Colonic mucosa (tissue), 4 donors: Measurements from ENCODE around the gene TCL1A. TPM values are rescaled to one million over a fixed set of nuclear protein-coding genes. Genes with fewer than 3 reads are reported as not detected.
"Not testable (repeated sequence)": the region's sequence is repeated elsewhere in the genome, so short reads cannot be mapped to it uniquely, and the experiment has no call there.

Experiments
- DNase-seq: peaks from one replicate; pipeline ENCODE4 v3.0.0-alpha.2; 2020
- H3K27ac ChIP-seq: fragments of 200-600 bp; one replicate; pipeline ENCODE4 v1.8.0; 2021
- H3K27me3 ChIP-seq: fragments of 200-600 bp; one replicate; pipeline ENCODE4 v1.8.0; 2021
- H3K36me3 ChIP-seq: fragments of 200-600 bp; one replicate; pipeline ENCODE4 v1.8.0; 2021
- H3K4me1 ChIP-seq: fragments of 200-600 bp; one replicate; pipeline ENCODE4 v1.8.0; 2021; ENCODE audit warnings: mild to moderate bottlenecking
- H3K4me3 ChIP-seq: fragments of 200-600 bp; one replicate; pipeline ENCODE4 v1.8.0; 2021
- H3K9ac ChIP-seq, 2 donors: one replicate each; pipeline ENCODE4 v1.7.0; 2013; ENCODE audit warnings: control low read depth in 2 of 2, low read depth in 2 of 2, low read length in 2 of 2
- H3K9me3 ChIP-seq: fragments of 200-600 bp; one replicate; pipeline ENCODE4 v1.8.0; 2021
- CTCF ChIP-seq: fragments of 200-600 bp; IDR thresholded peaks from one replicate; pipeline ENCODE4 v1.8.0; 2022; ENCODE audit warnings: antibody characterized with exemption, mild to moderate bottlenecking
- intact Hi-C: fragments of 100-400 bp; cut with DNase I; formaldehyde crosslinking; loops from one replicate; pipeline ENCODE4 v1.14.1; 2022
- total RNA-seq, 2 donors: library from RNA; stranded (reverse); fragmentation: NEBNext Ultra II Directional in 1 of 2; extraction: Animal tissue kit (Norgen Biotek cat#: 25700) in 1 of 2; gene quantifications; one replicate each; pipeline ENCODE4 v1.2.1, GENCODE V29; 2021
- donor health status: healthy.
- donor health status: DM: no; HTN: no; CAD: no.
- donor health status: DM: no; HTN: no; CAD: no.

Gene TCL1A
- total RNA-seq, 2 donors from 2014 or later = 0.57 TPM; not detected in 1

- intact Hi-C loops = no loop called here
- DNase-seq = no peak
- no peak overlapping the region for H3K9ac ChIP-seq
- no peaks in the 10 kb centered on the region for H3K36me3 ChIP-seq
- no peaks in the 10 kb centered on the region for H3K9me3 ChIP-seq
- no peak overlapping the region for H3K27ac ChIP-seq
- H3K4me1 ChIP-seq = no peaks in the 10 kb centered on the region
- H3K27me3 ChIP-seq = no peaks in the 10 kb centered on the region
- no peak overlapping the region for H3K4me3 ChIP-seq
- no peak for TF ChIP-seq CTCF
These were observed 16.2 kb upstream of the TCL1A start for GRCh38 chr14:95730126-95730525.

- DNase-seq, H3K9me3 ChIP-seq, H3K27ac ChIP-seq, H3K9ac ChIP-seq, H3K4me1 ChIP-seq, intact Hi-C loops, H3K36me3 ChIP-seq, H3K27me3 ChIP-seq, H3K4me3 ChIP-seq: not testable (repeated sequence)
These were observed 15.6 kb upstream of the TCL1A start for GRCh38 chr14:95729402-95730028.

GRCh38 chr14:95727056-95727700 lies 13.3 kb upstream of the TCL1A start:
- Histone ChIP-seq H3K9me3 (no peaks in the 10 kb centered on the region), H3K9ac (no peak overlapping the region), H3K4me3 (no peak overlapping the region), H3K27me3 (no peaks in the 10 kb centered on the region), H3K36me3 (no peaks in the 10 kb centered on the region), H3K4me1 (no peaks in the 10 kb centered on the region), H3K27ac (no peak overlapping the region)
- no peak for TF ChIP-seq CTCF
- intact Hi-C loops = no loop called here
- no peak for DNase-seq

GRCh38 chr14:95725685-95726336 lies 11.9 kb upstream of the TCL1A start:
- no peak for TF ChIP-seq CTCF
- intact Hi-C loops = no loop called here
- H3K27me3 ChIP-seq = no peaks in the 10 kb centered on the region
- DNase-seq = no peak
- no peak overlapping the region for H3K4me3 ChIP-seq
- no peaks in the 10 kb centered on the region for H3K4me1 ChIP-seq
- no peaks in the 10 kb centered on the region for H3K9me3 ChIP-seq
- H3K27ac ChIP-seq = no peak overlapping the region
- no peaks in the 10 kb centered on the region for H3K36me3 ChIP-seq
- no peak overlapping the region for H3K9ac ChIP-seq

- Histone ChIP-seq H3K4me1 (no peaks in the 10 kb centered on the region), H3K27ac (no peak overlapping the region), H3K9me3 (no peaks in the 10 kb centered on the region), H3K9ac (no peak overlapping the region), H3K36me3 (no peaks in the 10 kb centered on the region), H3K4me3 (no peak overlapping the region), H3K27me3 (no peaks in the 10 kb centered on the region)
- DNase-seq = no peak
- no peak for TF ChIP-seq CTCF
- intact Hi-C loops = no loop called here
These were observed 8.7 kb upstream of the TCL1A start for GRCh38 chr14:95722525-95723190.
